Esophagus muscularis mucosa (tissue), 4 donors: ENCODE data around the gene TMEM94. TPM values are rescaled to one million over a fixed set of nuclear protein-coding genes. Genes with fewer than 3 reads are reported as not detected.

Source experiments
- DNase-seq: peaks from one replicate; pipeline ENCODE4 v3.0.0-alpha.2; 2017; ENCODE audit errors: extremely low spot score
- H3K27ac ChIP-seq, 4 donors: fragments of 200-600 bp; sonication (generic); replicated peaks in 1 of 4; 1 replicate in 3 of 4; 2 replicates in 1 of 4; pipeline ENCODE4 v1.5.1; 2016 to 2019; ENCODE audit warnings: mild to moderate bottlenecking in 1 of 4
- H3K27me3 ChIP-seq, 4 donors: fragments of 200-600 bp; sonication (generic); one replicate each; pipeline versions ENCODE4 v1.5.1 to v1.6.0; 2016 to 2019
- H3K36me3 ChIP-seq, 4 donors: fragments of 200-600 bp; sonication (generic); one replicate each; pipeline ENCODE4 v1.5.1; 2016 to 2019
- H3K4me1 ChIP-seq, 4 donors: fragments of 200-600 bp; sonication (generic); one replicate each; pipeline ENCODE4 v1.5.1; 2016 to 2019
- H3K4me3 ChIP-seq, 4 donors: fragments of 200-600 bp; sonication (generic); 1 replicate in 2 of 4; 2 replicates in 2 of 4; pipeline ENCODE4 v1.5.1; 2016 to 2019; ENCODE audit warnings: mild to moderate bottlenecking in 4 of 4, moderate library complexity in 1 of 4
- H3K9me3 ChIP-seq, 4 donors: fragments of 200-600 bp; sonication (generic); 1 replicate in 3 of 4; 2 replicates in 1 of 4; pipeline ENCODE4 v1.5.1; 2016 to 2019
- EP300 ChIP-seq: sonication (generic); formaldehyde crosslinking; IDR thresholded peaks from one replicate; pipeline ENCODE4 v1.6.1; 2017; ENCODE audit warnings: antibody characterized with exemption
- POLR2A ChIP-seq: fragments of 450-650 bp; IDR thresholded peaks from one replicate; pipeline ENCODE4 v1.6.1; 2017; ENCODE audit warnings: antibody characterized with exemption, moderate library complexity, mild to moderate bottlenecking, low read depth
- POLR2AphosphoS5 ChIP-seq, 2 donors: sonication (generic); formaldehyde crosslinking; IDR thresholded peaks; one replicate each; pipeline ENCODE4 v1.6.1; 2017; ENCODE audit warnings: antibody characterized with exemption in 2 of 2
- WGBS: methylation state at CpG from one replicate; pipeline ENCODE4 v1.1.5; 2018; 5-methylcytosine and 5-hydroxymethylcytosine counted together
- intact Hi-C: fragments of 100-400 bp; cut with DNase I; formaldehyde crosslinking; loops from one replicate; pipeline ENCODE4 v1.15.1; 2023
- total RNA-seq, 4 donors: library from RNA; depleted of rRNA; stranded (reverse); fragments of >200 nt; gene quantifications; one replicate each; pipeline versions ENCODE4 v1.1.0 to v1.2.1, GENCODE V29; 2016
- TF ChIP-seq, protein P1 (sequence below), 3 experiments: fragments of 200-600 bp in 2 of 3; fragments of 450-650 bp in 1 of 3; sonication (generic) in 2 of 3; IDR thresholded peaks; one replicate each; pipeline ENCODE4 v1.5.1; 2017 to 2019; ENCODE audit warnings: antibody characterized with exemption in 3 of 3, mild to moderate bottlenecking in 2 of 3, moderate library complexity in 1 of 3

TMEM94 gene
- total RNA-seq, 4 donors from 2014 or later, result 35.3 to 71.4 (median 46.3) TPM

DNA sequence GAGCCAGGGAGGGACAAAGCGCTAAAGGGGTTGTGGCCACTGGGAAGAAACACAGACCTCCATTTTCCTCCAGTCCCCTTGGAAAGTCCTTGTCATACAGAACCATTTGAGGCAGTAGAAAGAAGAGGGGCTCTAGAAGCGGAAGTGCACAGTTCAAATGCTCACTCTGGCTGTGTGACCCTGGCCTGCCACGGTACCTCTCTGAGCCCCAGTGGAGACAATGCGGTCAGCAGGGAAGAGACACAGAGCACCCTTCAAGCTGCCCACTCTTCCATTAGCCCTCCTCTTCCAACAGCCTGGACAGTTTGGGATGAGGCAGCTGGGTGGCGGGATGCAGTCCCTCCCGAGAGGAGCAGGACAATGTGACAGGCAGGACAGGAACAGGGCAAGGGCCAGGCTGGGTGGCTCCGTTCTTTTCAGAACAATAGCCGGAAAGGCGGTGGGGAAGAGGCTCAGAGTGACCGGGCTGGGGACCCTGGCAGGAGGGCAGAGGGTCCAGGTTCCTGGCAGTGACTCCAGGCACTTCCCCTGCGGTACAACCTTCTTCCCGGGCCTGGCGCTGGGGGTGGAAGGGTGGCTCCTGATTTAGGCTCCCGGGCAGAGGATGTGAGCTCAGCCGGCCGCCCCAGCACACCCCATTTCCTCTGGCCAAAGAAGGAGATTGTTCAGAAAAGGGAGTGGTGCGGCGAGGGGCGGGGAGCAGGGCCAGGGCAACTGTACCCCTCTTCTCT lies 53.3 kb downstream of the TMEM94 start:
- intact Hi-C loops, result loop anchor here (10.0 kb wide), 1 partner anchor 225 kb away; the partner anchor contains the start of gene SLC25A19
- Histone ChIP-seq H3K36me3 (peaks cover 17 to 70% (median 51%) of the 10 kb centered on the region in 4 donors), H3K4me3 (peak overlapping the region; percentile 7 to 27 (median 18)), H3K4me1 (peaks cover 58 to 85% (median 83%) of the 10 kb centered on the region in 4 donors), H3K27ac (peak overlapping the region; percentile 93 to 96 (median 94)), H3K27me3 (no peaks in the 10 kb centered on the region), H3K9me3 (no peaks in the 10 kb centered on the region)
- TF ChIP-seq POLR2AphosphoS5 (IDR thresholded peaks at IDR 0.05) (peak; percentile 58 to 71), EP300 (peak; percentile 38), POLR2A (no peak)
- TF ChIP-seq, protein P1, sequence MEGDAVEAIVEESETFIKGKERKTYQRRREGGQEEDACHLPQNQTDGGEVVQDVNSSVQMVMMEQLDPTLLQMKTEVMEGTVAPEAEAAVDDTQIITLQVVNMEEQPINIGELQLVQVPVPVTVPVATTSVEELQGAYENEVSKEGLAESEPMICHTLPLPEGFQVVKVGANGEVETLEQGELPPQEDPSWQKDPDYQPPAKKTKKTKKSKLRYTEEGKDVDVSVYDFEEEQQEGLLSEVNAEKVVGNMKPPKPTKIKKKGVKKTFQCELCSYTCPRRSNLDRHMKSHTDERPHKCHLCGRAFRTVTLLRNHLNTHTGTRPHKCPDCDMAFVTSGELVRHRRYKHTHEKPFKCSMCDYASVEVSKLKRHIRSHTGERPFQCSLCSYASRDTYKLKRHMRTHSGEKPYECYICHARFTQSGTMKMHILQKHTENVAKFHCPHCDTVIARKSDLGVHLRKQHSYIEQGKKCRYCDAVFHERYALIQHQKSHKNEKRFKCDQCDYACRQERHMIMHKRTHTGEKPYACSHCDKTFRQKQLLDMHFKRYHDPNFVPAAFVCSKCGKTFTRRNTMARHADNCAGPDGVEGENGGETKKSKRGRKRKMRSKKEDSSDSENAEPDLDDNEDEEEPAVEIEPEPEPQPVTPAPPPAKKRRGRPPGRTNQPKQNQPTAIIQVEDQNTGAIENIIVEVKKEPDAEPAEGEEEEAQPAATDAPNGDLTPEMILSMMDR (IDR thresholded peaks at IDR 0.05), result no peak
- no peak for DNase-seq
- 72% methylated on average over 13 of the region's 19 CpGs for WGBS

DNA sequence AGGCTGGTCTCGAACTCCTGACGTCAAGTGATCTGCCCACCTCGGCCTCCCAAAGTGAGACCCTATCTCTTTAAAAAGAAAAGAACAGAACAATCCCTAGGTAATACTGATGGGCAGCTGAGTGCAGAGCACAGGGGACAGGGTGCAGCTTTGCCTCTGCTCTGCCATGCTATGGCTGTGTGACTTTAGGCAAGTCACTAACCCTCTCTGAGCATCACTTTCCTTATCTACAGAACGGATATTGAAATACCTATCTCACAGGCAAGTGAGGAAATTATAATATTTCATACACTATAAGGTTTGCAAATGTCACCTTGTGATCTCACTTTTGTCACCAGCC lies 54.8 kb downstream of the TMEM94 start:
- H3K27me3 ChIP-seq, result no peaks in the 10 kb centered on the region
- H3K4me1 ChIP-seq, result peaks cover 58 to 92% (median 83%) of the 10 kb centered on the region in 4 donors
- no peak for DNase-seq
- intact Hi-C loops, result loop anchor here (10.0 kb wide), 1 partner anchor 226 kb away; the partner anchor contains the start of gene SLC25A19
- no peak for TF ChIP-seq POLR2AphosphoS5 (IDR thresholded peaks at IDR 0.05)
- TF ChIP-seq EP300, result no peak
- TF ChIP-seq, protein P1 (IDR thresholded peaks at IDR 0.05), result no peak
- no peak for TF ChIP-seq POLR2A
- peak overlapping the region; percentile 93 to 96 (median 94) for H3K27ac ChIP-seq
- 82% methylated on average over 4 of the region's 4 CpGs for WGBS
- H3K4me3 ChIP-seq, result peak overlapping the region; percentile 92 to 98 (median 96)
- peaks cover 7 to 54% (median 36%) of the 10 kb centered on the region in 4 donors for H3K36me3 ChIP-seq
- H3K9me3 ChIP-seq, result no peaks in the 10 kb centered on the region

DNA sequence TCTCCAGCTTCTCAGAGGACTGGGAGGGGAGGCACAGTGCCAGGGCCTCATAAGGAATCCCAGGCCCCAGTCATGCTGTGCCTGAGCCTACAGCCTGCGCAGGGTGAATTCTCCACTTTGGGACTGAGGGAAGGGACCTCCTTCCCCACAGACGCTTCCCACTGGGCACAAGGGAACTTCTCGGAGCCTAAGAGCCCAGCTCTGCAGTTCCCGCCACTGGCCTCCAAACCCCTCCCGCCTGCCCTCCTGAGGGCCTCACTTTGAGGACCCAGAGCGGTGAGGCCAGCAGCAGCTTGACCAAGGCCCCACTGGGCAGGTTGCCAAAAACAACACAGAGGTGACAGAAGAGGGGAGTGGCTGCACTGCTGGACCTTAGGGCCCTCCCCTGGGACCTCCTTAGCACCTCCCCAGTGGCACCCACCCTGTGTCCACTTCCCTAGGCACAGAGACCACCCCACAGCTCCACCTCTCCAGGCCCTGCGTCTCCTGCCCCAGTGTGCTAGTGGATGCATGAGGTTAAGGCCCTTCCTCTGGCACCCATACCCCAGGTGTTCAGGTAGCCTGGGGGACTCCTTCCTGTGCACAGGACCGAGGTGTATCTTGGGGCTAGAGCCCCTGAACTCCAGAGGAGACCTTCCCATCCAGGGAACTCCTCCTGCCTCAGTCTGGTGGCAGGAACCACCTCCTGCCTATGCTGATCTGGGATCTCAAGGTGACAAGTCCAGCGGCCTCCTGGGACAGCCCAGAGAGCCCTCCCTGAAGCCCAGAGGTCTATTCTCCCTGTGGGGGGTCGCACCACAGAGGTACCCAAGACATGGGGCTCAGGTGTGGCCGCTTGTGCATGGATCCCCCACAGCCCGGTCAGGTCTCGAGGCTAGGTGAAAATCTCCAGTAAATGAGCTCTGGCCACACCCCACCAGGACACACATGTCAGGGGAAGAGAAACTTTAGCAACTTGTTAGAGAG lies 55.5 kb downstream of the TMEM94 start:
- TF ChIP-seq EP300 (no peak), POLR2AphosphoS5 (IDR thresholded peaks at IDR 0.05) (peak; percentile 14 to 17)
- no peaks in the 10 kb centered on the region for H3K9me3 ChIP-seq
- peak overlapping the region; percentile 92 to 98 (median 96) for H3K4me3 ChIP-seq
- intact Hi-C loops, result loop anchor here (10.0 kb wide), 1 partner anchor 227 kb away; the partner anchor contains the start of gene SLC25A19
- peaks cover 58 to 93% (median 84%) of the 10 kb centered on the region in 4 donors for H3K4me1 ChIP-seq
- 62% methylated on average over 10 of the region's 13 CpGs for WGBS
- peaks cover under 1 to 48% (median 29%) of the 10 kb centered on the region in 4 donors for H3K36me3 ChIP-seq
- H3K27ac ChIP-seq, result peak overlapping the region; percentile 93 to 96 (median 94)
- DNase-seq, result no peak
- no peaks in the 10 kb centered on the region for H3K27me3 ChIP-seq

DNA sequence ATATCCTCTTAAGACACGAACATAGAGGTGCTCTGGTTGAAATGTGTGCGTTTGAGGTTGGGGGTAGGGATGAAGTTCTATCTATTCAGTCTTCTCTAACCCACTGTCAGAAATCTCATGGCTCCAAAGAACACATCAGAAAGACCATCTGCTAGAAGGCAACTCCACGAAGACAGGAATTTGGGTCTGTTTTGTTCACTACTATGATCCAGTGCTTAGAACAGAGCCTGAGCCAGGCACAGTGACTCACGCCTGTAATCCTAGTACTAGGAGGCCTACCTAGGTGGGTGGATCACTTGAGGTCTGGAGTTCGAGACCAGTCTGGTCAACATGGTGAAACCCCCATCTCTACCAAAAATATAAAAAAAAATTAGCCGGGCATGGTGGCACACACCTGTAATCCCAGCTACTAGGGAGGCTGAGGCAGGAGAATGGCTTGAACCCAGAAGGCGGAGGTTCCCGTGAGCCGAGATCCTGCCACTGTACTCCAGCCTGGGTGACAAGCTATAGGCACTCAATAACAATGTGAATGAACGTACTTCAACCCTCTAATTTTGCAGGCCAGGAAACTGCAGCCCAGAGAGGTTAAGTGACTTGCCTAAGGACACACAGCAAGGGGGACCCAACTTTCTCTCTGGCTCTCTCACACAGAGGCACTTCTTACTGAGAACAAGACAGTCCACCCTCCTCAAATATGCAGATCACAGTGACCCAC lies 56.6 kb downstream of the TMEM94 start:
- DNase-seq, result no peak
- no peak for TF ChIP-seq EP300
- TF ChIP-seq, protein P1 (IDR thresholded peaks at IDR 0.05), result no peak
- TF ChIP-seq POLR2AphosphoS5 (IDR thresholded peaks at IDR 0.05), result no peak
- no peak for TF ChIP-seq POLR2A
- H3K9me3 ChIP-seq, result no peaks in the 10 kb centered on the region
- peaks cover 0 to 38% (median 17%) of the 10 kb centered on the region in 4 donors for H3K36me3 ChIP-seq
- H3K27me3 ChIP-seq, result no peaks in the 10 kb centered on the region
- 47% methylated on average over 9 of the region's 10 CpGs for WGBS
- H3K4me1 ChIP-seq, result peaks cover 65 to 93% (median 83%) of the 10 kb centered on the region in 4 donors
- H3K4me3 ChIP-seq, result peak overlapping the region; percentile 92 to 98 (median 96)
- peak overlapping the region; percentile 93 to 96 (median 94) for H3K27ac ChIP-seq
- intact Hi-C loops, result loop anchor here (10.0 kb wide), 1 partner anchor 228 kb away; the partner anchor contains the start of gene SLC25A19
